Right atrium auricular region (tissue), 2 donors: Measurements from ENCODE around the gene P2RX2. TPM values are rescaled to one million over a fixed set of nuclear protein-coding genes. Genes with fewer than 3 reads are reported as not detected.

Experiments used
- DNase-seq: peaks from one replicate; pipeline ENCODE4 v3.0.0-alpha.2; 2019; ENCODE audit warnings: low spot score
- H3K27ac ChIP-seq, 2 donors: fragments of 200-600 bp; sonication (generic); 1 replicate in 1 of 2; 2 replicates in 1 of 2; pipeline ENCODE4 v1.5.1; 2016 to 2019
- H3K27me3 ChIP-seq, 2 donors: fragments of 200-600 bp; sonication (generic); one replicate each; pipeline versions ENCODE4 v1.5.1 to v1.6.0; 2017 to 2019
- H3K36me3 ChIP-seq: fragments of 200-600 bp; sonication (generic); one replicate; pipeline ENCODE4 v1.5.1; 2016
- H3K4me1 ChIP-seq, 2 donors: fragments of 200-600 bp; sonication (generic); one replicate each; pipeline versions ENCODE4 v1.5.1 to v1.6.0; 2017 to 2019
- H3K4me3 ChIP-seq, 2 donors: fragments of 200-600 bp; sonication (generic); 1 replicate in 1 of 2; 2 replicates in 1 of 2; pipeline ENCODE4 v1.5.1; 2017 to 2019; ENCODE audit warnings: mild to moderate bottlenecking in 1 of 2, moderate library complexity in 1 of 2
- H3K9me3 ChIP-seq, 2 donors: fragments of 200-600 bp; sonication (generic); one replicate each; pipeline ENCODE4 v1.5.1; 2019
- total RNA-seq, 2 donors: library from RNA; depleted of rRNA; stranded (reverse); fragments of >200 nt; gene quantifications; one replicate each; pipeline ENCODE4 v1.1.0, GENCODE V29; 2016
- TF ChIP-seq, protein P1 (sequence below), 2 donors: fragments of 200-600 bp; sonication (generic); IDR thresholded peaks; one replicate each; pipeline ENCODE4 v1.5.1; 2019; ENCODE audit warnings: antibody characterized with exemption in 2 of 2

The P2RX2 gene
- total RNA-seq, 2 donors from 2014 or later = not detected

DNA sequence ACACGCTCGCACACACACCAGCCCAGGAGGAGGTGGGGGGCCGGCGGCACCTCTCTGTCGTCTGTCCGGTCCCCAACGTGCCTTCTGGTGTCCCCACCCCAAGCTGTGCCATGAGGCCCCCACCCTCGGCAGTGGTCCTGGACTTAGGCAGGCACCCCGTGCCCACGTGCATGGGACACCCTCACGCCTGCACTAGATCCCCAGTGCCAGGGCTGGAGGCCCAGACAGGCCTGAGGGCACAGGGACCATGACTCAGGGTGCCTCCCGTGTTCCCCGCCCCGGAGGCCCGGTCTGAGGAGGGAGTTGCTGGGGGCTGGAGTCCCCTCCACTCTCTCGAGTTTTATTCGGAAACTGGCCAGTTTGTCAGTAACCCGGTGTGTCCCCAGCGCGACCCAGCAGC lies 47.0 kb upstream of the P2RX2 start:
- no peaks in the 10 kb centered on the region for H3K4me1 ChIP-seq
- no peak overlapping the region for H3K27ac ChIP-seq
- no peak for DNase-seq
- TF ChIP-seq, protein P1, sequence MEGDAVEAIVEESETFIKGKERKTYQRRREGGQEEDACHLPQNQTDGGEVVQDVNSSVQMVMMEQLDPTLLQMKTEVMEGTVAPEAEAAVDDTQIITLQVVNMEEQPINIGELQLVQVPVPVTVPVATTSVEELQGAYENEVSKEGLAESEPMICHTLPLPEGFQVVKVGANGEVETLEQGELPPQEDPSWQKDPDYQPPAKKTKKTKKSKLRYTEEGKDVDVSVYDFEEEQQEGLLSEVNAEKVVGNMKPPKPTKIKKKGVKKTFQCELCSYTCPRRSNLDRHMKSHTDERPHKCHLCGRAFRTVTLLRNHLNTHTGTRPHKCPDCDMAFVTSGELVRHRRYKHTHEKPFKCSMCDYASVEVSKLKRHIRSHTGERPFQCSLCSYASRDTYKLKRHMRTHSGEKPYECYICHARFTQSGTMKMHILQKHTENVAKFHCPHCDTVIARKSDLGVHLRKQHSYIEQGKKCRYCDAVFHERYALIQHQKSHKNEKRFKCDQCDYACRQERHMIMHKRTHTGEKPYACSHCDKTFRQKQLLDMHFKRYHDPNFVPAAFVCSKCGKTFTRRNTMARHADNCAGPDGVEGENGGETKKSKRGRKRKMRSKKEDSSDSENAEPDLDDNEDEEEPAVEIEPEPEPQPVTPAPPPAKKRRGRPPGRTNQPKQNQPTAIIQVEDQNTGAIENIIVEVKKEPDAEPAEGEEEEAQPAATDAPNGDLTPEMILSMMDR (IDR thresholded peaks at IDR 0.05) = no peak
- no peaks in the 10 kb centered on the region for H3K27me3 ChIP-seq
- H3K4me3 ChIP-seq = no peak overlapping the region
- H3K9me3 ChIP-seq = no peaks in the 10 kb centered on the region
- H3K36me3 ChIP-seq = peaks cover 34% of the 10 kb centered on the region

DNA sequence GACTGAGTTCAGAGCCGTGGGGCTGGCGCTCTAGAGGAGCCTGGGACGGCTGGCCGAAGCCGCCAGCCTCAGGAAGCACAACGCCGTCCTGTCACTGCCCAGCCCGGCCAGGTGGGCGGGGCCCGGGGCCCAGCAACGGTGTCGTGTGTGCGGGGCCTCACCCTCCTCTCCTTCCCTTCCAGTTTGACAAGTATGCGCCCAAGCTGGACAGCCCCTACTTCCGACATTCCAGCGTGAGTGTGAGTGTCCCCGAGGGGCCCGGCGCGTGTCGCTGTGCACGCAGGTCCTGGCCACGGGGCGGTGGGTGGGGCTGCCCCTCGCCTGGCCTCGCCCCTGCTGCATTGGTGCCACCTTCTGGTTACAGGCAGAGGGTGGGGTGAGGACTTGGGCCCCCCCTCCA lies 46.5 kb upstream of the P2RX2 start:
- Histone ChIP-seq H3K9me3 (no peaks in the 10 kb centered on the region), H3K36me3 (peaks cover 37% of the 10 kb centered on the region), H3K27me3 (no peaks in the 10 kb centered on the region), H3K4me1 (no peaks in the 10 kb centered on the region), H3K27ac (no peak overlapping the region), H3K4me3 (no peak overlapping the region)
- no peak for DNase-seq
- TF ChIP-seq, protein P1 (IDR thresholded peaks at IDR 0.05) = no peak

- H3K36me3 ChIP-seq = peaks cover 43% of the 10 kb centered on the region
Observed at GRCh38 chr12:132572801-132573760, 45.5 kb upstream of the P2RX2 start.

GRCh38 chr12:132574271-132574996 lies 44.1 kb upstream of the P2RX2 start:
- Histone ChIP-seq H3K9me3 (no peaks in the 10 kb centered on the region), H3K36me3 (peaks cover 47% of the 10 kb centered on the region), H3K4me1 (no peaks in the 10 kb centered on the region), H3K27ac (no peak overlapping the region), H3K4me3 (no peak overlapping the region), H3K27me3 (no peaks in the 10 kb centered on the region)
- DNase-seq = no peak
- TF ChIP-seq, protein P1 (IDR thresholded peaks at IDR 0.05) = no peak

More at GRCh38 chr12:132572801-132573760, 45.5 kb upstream of the P2RX2 start:
- TF ChIP-seq, protein P1 (IDR thresholded peaks at IDR 0.05) = no peak
- no peak for DNase-seq
- Histone ChIP-seq H3K27me3 (no peaks in the 10 kb centered on the region), H3K4me1 (no peaks in the 10 kb centered on the region), H3K27ac (no peak overlapping the region), H3K4me3 (no peak overlapping the region), H3K9me3 (no peaks in the 10 kb centered on the region)

DNA sequence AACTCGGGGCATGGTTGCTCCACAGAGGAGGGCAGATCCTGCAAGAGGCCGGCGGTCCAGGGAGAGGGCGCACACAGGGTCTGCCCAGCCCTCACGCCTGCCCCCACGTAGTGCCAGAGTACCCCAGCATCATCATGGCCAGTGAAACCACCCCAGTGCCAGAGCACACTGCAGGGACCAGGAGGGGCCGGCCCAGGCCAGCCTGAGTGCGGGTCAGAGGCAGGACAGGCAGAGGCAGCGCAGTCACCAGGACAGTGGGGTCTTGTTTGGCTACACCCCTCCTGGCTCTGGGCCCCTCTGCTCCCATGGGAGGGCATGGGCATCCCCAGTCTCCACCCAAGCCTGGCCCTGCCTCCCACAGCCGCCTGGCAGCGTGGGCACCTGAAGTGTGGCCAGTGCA lies 42.9 kb upstream of the P2RX2 start:
- no peaks in the 10 kb centered on the region for H3K4me1 ChIP-seq
- no peak for DNase-seq
- TF ChIP-seq, protein P1 (IDR thresholded peaks at IDR 0.05) = no peak
- H3K4me3 ChIP-seq = no peak overlapping the region
- H3K9me3 ChIP-seq = no peaks in the 10 kb centered on the region
- peaks cover 41% of the 10 kb centered on the region for H3K36me3 ChIP-seq
- H3K27ac ChIP-seq = no peak overlapping the region
- no peaks in the 10 kb centered on the region for H3K27me3 ChIP-seq
